NCI-H345 (cell line): Measurements from ENCODE around the gene FARP1.
"Not testable (repeated sequence)": the region's sequence is repeated elsewhere in the genome, so short reads cannot be mapped to it uniquely, and the experiment has no call there.

Experiments used
- DNase-seq: peaks from one replicate; lab custom pipeline; 2025; lab: John Stamatoyannopoulos, UW

The FARP1 gene

GRCh38 chr13:98365302-98365701 is 222.4 kb downstream of the FARP1 start:
- DNase-seq, result no peak

GRCh38 chr13:98366010-98366409 is 223.1 kb downstream of the FARP1 start:
- DNase-seq, result no peak

GRCh38 chr13:98366443-98366842 is 223.5 kb downstream of the FARP1 start:
- no peak for DNase-seq

- DNase-seq, result no peak
Observed at GRCh38 chr13:98366959-98367358, 224.1 kb downstream of the FARP1 start.

GRCh38 chr13:98368019-98368418 is 225.1 kb downstream of the FARP1 start:
- DNase-seq, result no peak

GRCh38 chr13:98369520-98369919 is 226.6 kb downstream of the FARP1 start:
- DNase-seq, result not testable (repeated sequence)

GRCh38 chr13:98370261-98370660 is 227.4 kb downstream of the FARP1 start:
- no peak for DNase-seq

- peak; percentile 37 for DNase-seq
Observed at GRCh38 chr13:98370806-98371515, 228.1 kb downstream of the FARP1 start.

- DNase-seq, result no peak
Observed at GRCh38 chr13:98371516-98372023, 228.7 kb downstream of the FARP1 start.

GRCh38 chr13:98372876-98373275 is 230.0 kb downstream of the FARP1 start:
- no peak for DNase-seq

GRCh38 chr13:98374750-98375149 is 231.9 kb downstream of the FARP1 start:
- DNase-seq, result no peak

- DNase-seq, result no peak
Observed at GRCh38 chr13:98377635-98378378, 234.9 kb downstream of the FARP1 start.

- DNase-seq, result no peak
Observed at GRCh38 chr13:98384739-98385138, 241.8 kb downstream of the FARP1 start.

GRCh38 chr13:98385606-98386005 is 242.7 kb downstream of the FARP1 start:
- DNase-seq, result no peak

GRCh38 chr13:98386637-98387036 is 243.7 kb downstream of the FARP1 start:
- DNase-seq, result peak; percentile 47

GRCh38 chr13:98389319-98389718 is 246.4 kb downstream of the FARP1 start:
- no peak for DNase-seq

GRCh38 chr13:98390086-98390715 is 247.3 kb downstream of the FARP1 start:
- no peak for DNase-seq

- DNase-seq, result no peak
Observed at GRCh38 chr13:98393873-98394272, 251.0 kb downstream of the FARP1 start.

- no peak for DNase-seq
Observed at GRCh38 chr13:98394820-98395510, 252.1 kb downstream of the FARP1 start.

- DNase-seq, result no peak
Observed at GRCh38 chr13:98396071-98396710, 253.3 kb downstream of the FARP1 start.

- no peak for DNase-seq
Observed at GRCh38 chr13:98397221-98397620, 254.3 kb downstream of the FARP1 start.

- DNase-seq, result no peak
Observed at GRCh38 chr13:98397861-98398260, 255.0 kb downstream of the FARP1 start.
